ENCODE results near the gene KANK2. TPM values are rescaled to one million over a fixed set of nuclear protein-coding genes. Genes with fewer than 3 reads are reported as not detected.

The KANK2 gene
- total and polyA plus RNA-seq, 2 experiments from 2014 or later = 15.9 to 65.4 TPM

GRCh38 chr19:11173516-11174155 is 23.7 kb downstream of the KANK2 start:
- no peaks in the 10 kb centered on the region for H3K9me2 ChIP-seq (ENCODE audit: insufficient read depth)
- no peak for ATAC-seq
- no peak for DNase-seq (ENCODE audit: low spot score)
- Mint-ChIP-seq H3K9me3 (no peaks in the 10 kb centered on the region), H3K27me3 (ENCODE audit: insufficient read depth, low read depth, poor library complexity) (no peaks in the 10 kb centered on the region), H3K4me3 (no peak overlapping the region), H3K36me3 (ENCODE audit: low read depth) (peaks cover 45% of the 10 kb centered on the region), H3K27ac (no peak overlapping the region), H3K4me1 (no peaks in the 10 kb centered on the region)
- TF ChIP-seq ETS1 (IDR thresholded peaks at IDR 0.05) = no peak
- no peak for TF ChIP-seq EZH2phosphoT487 (IDR thresholded peaks at IDR 0.05; ENCODE audit: unreplicated experiment)
- no peak for TF ChIP-seq POLR2AphosphoS5 (IDR thresholded peaks at IDR 0.05; ENCODE audit: low read depth)
- no peak for TF ChIP-seq ZNF114 (CRISPR knock-in tag; IDR thresholded peaks at IDR 0.05)
- TF ChIP-seq NANOG (IDR thresholded peaks at IDR 0.05; ENCODE audit: borderline replicate concordance) = no peak
- no peak for TF ChIP-seq ZNF331 (CRISPR knock-in tag; IDR thresholded peaks at IDR 0.05; ENCODE audit: low read depth)
- TF ChIP-seq STAT1 (IDR thresholded peaks at IDR 0.05; ENCODE audit: unreplicated experiment) = no peak
- TF ChIP-seq CREB1 (CRISPR knock-in tag; IDR thresholded peaks at IDR 0.05; ENCODE audit: low read depth) = no peak
- TF ChIP-seq EZH2 (IDR thresholded peaks at IDR 0.05; ENCODE audit: low read depth, unreplicated experiment) = no peak
- TF ChIP-seq ZNF462 (CRISPR knock-in tag; IDR thresholded peaks at IDR 0.05) = no peak
- TF ChIP-seq JUNB (IDR thresholded peaks at IDR 0.05; ENCODE audit: unreplicated experiment) = no peak
- TF ChIP-seq, protein P1, sequence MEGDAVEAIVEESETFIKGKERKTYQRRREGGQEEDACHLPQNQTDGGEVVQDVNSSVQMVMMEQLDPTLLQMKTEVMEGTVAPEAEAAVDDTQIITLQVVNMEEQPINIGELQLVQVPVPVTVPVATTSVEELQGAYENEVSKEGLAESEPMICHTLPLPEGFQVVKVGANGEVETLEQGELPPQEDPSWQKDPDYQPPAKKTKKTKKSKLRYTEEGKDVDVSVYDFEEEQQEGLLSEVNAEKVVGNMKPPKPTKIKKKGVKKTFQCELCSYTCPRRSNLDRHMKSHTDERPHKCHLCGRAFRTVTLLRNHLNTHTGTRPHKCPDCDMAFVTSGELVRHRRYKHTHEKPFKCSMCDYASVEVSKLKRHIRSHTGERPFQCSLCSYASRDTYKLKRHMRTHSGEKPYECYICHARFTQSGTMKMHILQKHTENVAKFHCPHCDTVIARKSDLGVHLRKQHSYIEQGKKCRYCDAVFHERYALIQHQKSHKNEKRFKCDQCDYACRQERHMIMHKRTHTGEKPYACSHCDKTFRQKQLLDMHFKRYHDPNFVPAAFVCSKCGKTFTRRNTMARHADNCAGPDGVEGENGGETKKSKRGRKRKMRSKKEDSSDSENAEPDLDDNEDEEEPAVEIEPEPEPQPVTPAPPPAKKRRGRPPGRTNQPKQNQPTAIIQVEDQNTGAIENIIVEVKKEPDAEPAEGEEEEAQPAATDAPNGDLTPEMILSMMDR (conservative IDR thresholded peaks at IDR 0.05; ENCODE audit: low read depth in 2 of 2) = no peak
- TF ChIP-seq REST (IDR thresholded peaks at IDR 0.05; ENCODE audit: unreplicated experiment) = no peak
- no peaks in the 10 kb centered on the region; the same call in none of the 2 replicates for H4K20me1 ChIP-seq (replicated peaks; ENCODE audit: insufficient read depth)
- no peak overlapping the region for H2AFZ ChIP-seq
- H3K79me2 ChIP-seq (replicated peaks; ENCODE audit: insufficient read depth) = no peaks in the 10 kb centered on the region
- H3K4me2 ChIP-seq = no peak overlapping the region
- no peaks in the 10 kb centered on the region for H3K4me1 ChIP-seq (ENCODE audit: insufficient read depth)
- no peak overlapping the region for H3K27ac ChIP-seq (ENCODE audit: low read depth)
- H3K4me3 ChIP-seq = no peak overlapping the region
- peaks cover 9% of the 10 kb centered on the region; the same call in 1 of the 2 replicates for H3K36me3 ChIP-seq (ENCODE audit: insufficient read depth)
- no peaks in the 10 kb centered on the region for H3F3A ChIP-seq (replicated peaks; ENCODE audit: low read depth)
- no peaks in the 10 kb centered on the region for H3K27me3 ChIP-seq (ENCODE audit: insufficient read depth)

All from GM23338 (cell line).